ENCODE measurements around the gene DDO. TPM values are rescaled to one million over a fixed set of nuclear protein-coding genes. Genes with fewer than 3 reads are reported as not detected.
"Not testable (repeated sequence)": the region's sequence is repeated elsewhere in the genome, so short reads cannot be mapped to it uniquely, and the experiment has no call there.

The DDO gene
- total RNA-seq, 4 donors from 2014 or later = 2.5 to 5.0 (median 2.6) TPM

DNA sequence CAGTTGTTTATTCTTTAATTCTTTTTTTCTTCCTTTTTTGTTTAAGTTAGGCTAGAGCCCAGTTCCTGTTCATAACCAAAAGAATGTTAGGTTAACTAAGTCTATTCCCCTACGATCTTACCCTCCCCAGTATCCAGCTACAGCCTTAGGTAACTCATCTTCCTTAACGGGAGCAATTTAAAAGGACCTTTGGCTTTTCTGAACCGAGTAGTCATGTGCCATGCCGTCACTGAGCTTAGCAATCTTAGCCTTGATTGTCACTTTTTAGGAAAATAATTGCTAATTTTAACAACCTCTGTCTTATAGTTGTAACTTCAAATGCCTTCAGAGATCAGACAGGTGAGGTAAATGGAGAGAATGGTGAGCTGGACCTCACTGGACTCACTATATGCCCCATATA lies 63.4 kb downstream of the DDO start:
- intact Hi-C loops (cut with DNase I) = no loop called here
- H3K4me3 ChIP-seq (replicated peaks in 1 of 3) = no peak overlapping the region
- DNase-seq = no peak
- H3K4me1 ChIP-seq = peaks cover 6 to 17% of the 10 kb centered on the region in 2 donors
- H3K27ac ChIP-seq = peak overlapping the region in 1 of 3 donors; percentile 21
- H3K27me3 ChIP-seq = no peaks in the 10 kb centered on the region
- TF ChIP-seq POLR2A (IDR thresholded peaks at IDR 0.05) = no peak
- TF ChIP-seq, protein P1, sequence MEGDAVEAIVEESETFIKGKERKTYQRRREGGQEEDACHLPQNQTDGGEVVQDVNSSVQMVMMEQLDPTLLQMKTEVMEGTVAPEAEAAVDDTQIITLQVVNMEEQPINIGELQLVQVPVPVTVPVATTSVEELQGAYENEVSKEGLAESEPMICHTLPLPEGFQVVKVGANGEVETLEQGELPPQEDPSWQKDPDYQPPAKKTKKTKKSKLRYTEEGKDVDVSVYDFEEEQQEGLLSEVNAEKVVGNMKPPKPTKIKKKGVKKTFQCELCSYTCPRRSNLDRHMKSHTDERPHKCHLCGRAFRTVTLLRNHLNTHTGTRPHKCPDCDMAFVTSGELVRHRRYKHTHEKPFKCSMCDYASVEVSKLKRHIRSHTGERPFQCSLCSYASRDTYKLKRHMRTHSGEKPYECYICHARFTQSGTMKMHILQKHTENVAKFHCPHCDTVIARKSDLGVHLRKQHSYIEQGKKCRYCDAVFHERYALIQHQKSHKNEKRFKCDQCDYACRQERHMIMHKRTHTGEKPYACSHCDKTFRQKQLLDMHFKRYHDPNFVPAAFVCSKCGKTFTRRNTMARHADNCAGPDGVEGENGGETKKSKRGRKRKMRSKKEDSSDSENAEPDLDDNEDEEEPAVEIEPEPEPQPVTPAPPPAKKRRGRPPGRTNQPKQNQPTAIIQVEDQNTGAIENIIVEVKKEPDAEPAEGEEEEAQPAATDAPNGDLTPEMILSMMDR (IDR thresholded peaks at IDR 0.05) = no peak
- WGBS, 2 donors = 87 to 89% methylated on average over 4 of the region's 4 CpGs
- H3K9me3 ChIP-seq = no peaks in the 10 kb centered on the region
- H3K36me3 ChIP-seq = no peaks in the 10 kb centered on the region

- no peaks in the 10 kb centered on the region for H3K36me3 ChIP-seq
- peaks cover 6 to 17% of the 10 kb centered on the region in 2 donors for H3K4me1 ChIP-seq
- no peak overlapping the region for H3K4me3 ChIP-seq (replicated peaks in 1 of 3)
- no peaks in the 10 kb centered on the region for H3K9me3 ChIP-seq
- H3K27me3 ChIP-seq = no peaks in the 10 kb centered on the region
- intact Hi-C loops (cut with DNase I) = no loop called here
- H3K27ac ChIP-seq = no peak overlapping the region
- WGBS, 2 donors = 72% methylated on average over 3 of the region's 3 CpGs
- DNase-seq = peak in 1 of 2 donors; percentile 28
- no peak for TF ChIP-seq POLR2A (IDR thresholded peaks at IDR 0.05)
- TF ChIP-seq, protein P1 (IDR thresholded peaks at IDR 0.05) = no peak
These were observed 63.8 kb downstream of the DDO start for GRCh38 chr6:110351546-110351945.

DNA sequence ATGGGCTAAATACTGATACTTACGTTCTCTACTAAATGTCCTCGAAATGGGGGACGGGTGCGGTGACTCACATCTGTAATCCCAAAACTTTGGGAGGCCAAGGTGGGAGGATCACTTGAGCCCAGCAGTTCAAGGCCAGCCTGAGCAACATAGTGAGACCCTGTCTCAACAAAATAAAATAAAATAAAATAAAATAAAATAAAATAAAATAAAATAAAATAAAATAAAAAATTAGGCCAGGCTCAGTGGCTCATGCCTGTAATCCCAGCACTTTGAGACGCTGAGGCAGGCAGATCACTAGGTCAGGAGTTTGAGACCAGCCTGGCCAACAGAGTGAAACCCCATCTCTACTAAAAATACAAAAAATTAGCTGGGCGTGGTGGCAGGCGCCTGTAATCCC lies 64.8 kb downstream of the DDO start:
- H3K9me3 ChIP-seq; DNase-seq; H3K4me3 ChIP-seq (replicated peaks in 1 of 3); H3K27ac ChIP-seq; H3K27me3 ChIP-seq; intact Hi-C loops (cut with DNase I); H3K36me3 ChIP-seq: not testable (repeated sequence)
- peaks cover 6 to 17% of the 10 kb centered on the region in 2 donors for H3K4me1 ChIP-seq
- 94 to 98% methylated on average over 7 of the region's 7 CpGs for WGBS, 2 donors

DNA sequence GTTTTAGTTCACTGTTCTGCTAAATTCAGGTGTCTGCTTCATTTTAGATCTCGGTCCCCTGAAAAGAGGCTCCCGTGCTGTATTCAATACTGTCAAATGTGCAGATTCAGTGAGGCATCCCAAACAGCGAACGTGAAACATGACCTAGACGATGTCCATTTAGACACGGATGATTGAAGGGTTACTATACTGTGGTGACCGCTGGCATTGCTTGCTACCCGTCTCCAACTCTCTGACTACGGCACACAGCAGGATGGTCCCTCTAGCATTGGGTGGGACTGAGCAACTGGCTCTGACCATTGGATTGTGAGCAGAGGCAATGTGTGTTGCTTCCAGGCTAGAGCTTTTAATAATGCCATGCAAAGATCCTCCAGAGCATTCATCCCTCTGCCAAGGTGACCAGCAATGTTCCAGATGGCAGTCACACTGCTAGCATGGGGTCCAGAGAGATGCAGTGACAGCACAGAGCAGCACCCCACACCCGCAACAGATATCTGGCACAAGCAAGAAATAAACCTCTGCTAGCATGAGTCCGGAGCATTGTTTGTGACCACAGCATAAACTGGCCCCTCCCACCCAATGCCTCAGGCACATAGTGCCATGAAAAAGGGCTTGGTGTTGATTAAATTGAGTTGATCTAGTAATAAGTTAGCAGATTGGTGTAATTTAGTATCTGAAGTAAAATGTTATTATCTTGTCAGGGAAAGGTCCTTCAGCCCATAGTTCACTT lies 66.2 kb downstream of the DDO start:
- no peaks in the 10 kb centered on the region for H3K36me3 ChIP-seq
- TF ChIP-seq POLR2A (IDR thresholded peaks at IDR 0.05) = no peak
- TF ChIP-seq, protein P1 (IDR thresholded peaks at IDR 0.05) = no peak
- no peak overlapping the region for H3K4me3 ChIP-seq (replicated peaks in 1 of 3)
- H3K27ac ChIP-seq = no peak overlapping the region
- H3K9me3 ChIP-seq = no peaks in the 10 kb centered on the region
- no peaks in the 10 kb centered on the region for H3K27me3 ChIP-seq
- intact Hi-C loops (cut with DNase I) = no loop called here
- WGBS, 2 donors = 91% methylated on average over 11 of the region's 11 CpGs
- DNase-seq = no peak
- peaks cover 6 to 17% of the 10 kb centered on the region in 2 donors for H3K4me1 ChIP-seq

- Histone ChIP-seq H3K27ac (no peak overlapping the region), H3K4me1 (no peaks in the 10 kb centered on the region), H3K27me3 (no peaks in the 10 kb centered on the region), H3K36me3 (no peaks in the 10 kb centered on the region), H3K9me3 (no peaks in the 10 kb centered on the region), H3K4me3 (replicated peaks in 1 of 3) (no peak overlapping the region)
- TF ChIP-seq, protein P1 (IDR thresholded peaks at IDR 0.05) = no peak
- TF ChIP-seq POLR2A (IDR thresholded peaks at IDR 0.05) = no peak
- WGBS, 2 donors = 90 to 93% methylated on average over 4 of the region's 4 CpGs
- intact Hi-C loops (cut with DNase I) = no loop called here
- no peak for DNase-seq
These were observed 70.3 kb downstream of the DDO start for GRCh38 chr6:110345025-110345424.

Measured in thyroid gland (tissue), 4 donors.